Left colon (tissue), 2 donors: Measurements from ENCODE around the gene FAM234A. TPM values are rescaled to one million over a fixed set of nuclear protein-coding genes. Genes with fewer than 3 reads are reported as not detected.

Experiments used
- ATAC-seq: fragments of 200-7000 bp; cut with Tn5 transposase; one replicate; pipeline ENCODE4 v1.9.1; 2020; ENCODE audit warnings: mild to moderate bottlenecking, moderate library complexity
- DNase-seq, 2 donors: peaks; one replicate each; pipeline ENCODE4 v3.0.0-alpha.2; 2020
- intact Hi-C, 2 donors: fragments of 100-400 bp; cut with DNase I in 1 of 2; cut with micrococcal nuclease in 1 of 2; formaldehyde crosslinking; loops; one replicate each; pipeline versions ENCODE4 v1.11.2 to v1.14.0; 2022; cut with DNase I, micrococcal nuclease
- total RNA-seq, 2 donors: library from RNA; stranded (reverse); fragmentation: NEBNext Ultra II Directional; extraction: Animal tissue kit (Norgen Biotek cat#: 25700); gene quantifications; one replicate each; pipeline ENCODE4 v1.2.1, GENCODE V29; 2021
- donor health status: DM: no; HTN: no; CAD: no.
- donor health status: DM: yes; HTN: yes; CAD: no.

Gene FAM234A
- total RNA-seq, 2 donors from 2014 or later: 100 to 135 TPM

DNA sequence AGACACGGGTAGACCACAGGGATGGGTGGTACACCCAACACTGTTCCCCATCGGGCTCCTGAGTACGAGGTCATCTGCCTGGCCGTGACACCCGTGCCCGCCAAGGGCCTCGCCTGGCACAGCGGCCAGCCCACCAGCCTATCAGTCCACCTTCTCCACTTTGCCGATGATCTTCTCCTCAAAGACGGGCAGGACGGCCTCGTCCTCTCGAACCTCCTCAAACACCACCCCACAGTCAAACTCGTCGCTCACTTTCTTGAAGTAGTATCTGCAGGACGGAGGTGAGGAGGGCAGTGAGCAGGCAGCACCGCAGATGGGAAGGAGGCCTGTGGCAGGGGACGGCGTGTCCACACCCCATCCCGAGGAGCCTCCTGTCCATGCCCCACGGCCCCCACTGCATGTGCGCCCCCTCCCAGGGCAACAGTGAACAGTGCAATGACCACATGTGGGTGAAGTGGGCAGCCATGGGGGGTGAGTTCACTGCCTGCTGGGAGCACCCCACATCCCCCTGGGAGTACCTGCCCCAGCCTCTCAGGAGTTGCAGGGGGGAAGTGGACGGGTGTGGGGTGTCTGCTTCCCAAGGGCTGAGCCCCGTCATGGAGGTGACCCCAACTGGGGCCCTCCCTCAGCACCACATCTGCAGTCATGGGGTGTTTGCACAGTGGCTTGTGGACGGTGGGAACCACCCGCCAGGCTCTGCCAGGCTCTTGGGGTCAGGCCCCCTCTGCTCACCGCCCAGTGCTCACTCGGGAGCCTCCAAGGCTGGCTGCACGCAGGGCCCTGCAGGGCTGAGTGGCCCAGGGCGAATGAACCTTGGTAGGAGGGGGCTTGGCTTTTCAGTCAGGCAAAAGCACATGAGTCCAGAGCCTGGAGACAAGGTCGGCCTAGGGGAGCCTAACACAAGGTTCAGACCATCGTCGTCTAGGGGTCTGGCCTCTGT lies 53.6 kb downstream of the FAM234A start:
- DNase-seq (no peak), ATAC-seq (no peak)
- intact Hi-C loops: no loop called here

DNA sequence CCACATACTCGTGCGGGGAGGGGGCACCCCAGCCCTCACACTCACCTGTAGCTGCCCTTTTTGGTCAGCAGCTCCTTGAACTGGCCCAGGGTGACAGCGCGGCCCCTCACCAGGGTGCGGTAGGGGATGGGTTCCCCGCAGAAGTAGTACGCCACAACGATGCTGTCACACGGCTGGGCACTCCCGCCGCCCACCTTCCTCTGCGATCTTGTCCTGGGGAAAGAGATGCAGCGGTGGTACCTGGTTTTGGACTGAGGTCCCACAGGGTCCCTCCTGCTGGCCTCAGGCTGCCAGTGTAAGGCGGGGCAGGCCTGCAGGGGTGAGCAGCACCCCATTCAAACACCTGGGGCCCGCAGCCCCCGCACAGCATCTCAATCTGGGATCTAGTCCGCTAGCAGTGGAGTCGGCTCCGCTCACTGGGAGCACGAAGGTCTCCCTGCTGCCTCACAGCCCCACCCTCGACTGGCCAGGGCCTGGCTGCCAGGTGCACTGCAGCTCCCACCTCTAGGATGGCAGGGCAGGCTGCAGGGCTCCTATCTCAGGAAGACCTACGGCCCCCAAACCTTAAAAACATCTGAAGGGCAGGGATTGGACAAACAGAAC lies 54.9 kb downstream of the FAM234A start:
- DNase-seq (no peak), ATAC-seq (no peak)
- intact Hi-C loops: no loop called here

DNA sequence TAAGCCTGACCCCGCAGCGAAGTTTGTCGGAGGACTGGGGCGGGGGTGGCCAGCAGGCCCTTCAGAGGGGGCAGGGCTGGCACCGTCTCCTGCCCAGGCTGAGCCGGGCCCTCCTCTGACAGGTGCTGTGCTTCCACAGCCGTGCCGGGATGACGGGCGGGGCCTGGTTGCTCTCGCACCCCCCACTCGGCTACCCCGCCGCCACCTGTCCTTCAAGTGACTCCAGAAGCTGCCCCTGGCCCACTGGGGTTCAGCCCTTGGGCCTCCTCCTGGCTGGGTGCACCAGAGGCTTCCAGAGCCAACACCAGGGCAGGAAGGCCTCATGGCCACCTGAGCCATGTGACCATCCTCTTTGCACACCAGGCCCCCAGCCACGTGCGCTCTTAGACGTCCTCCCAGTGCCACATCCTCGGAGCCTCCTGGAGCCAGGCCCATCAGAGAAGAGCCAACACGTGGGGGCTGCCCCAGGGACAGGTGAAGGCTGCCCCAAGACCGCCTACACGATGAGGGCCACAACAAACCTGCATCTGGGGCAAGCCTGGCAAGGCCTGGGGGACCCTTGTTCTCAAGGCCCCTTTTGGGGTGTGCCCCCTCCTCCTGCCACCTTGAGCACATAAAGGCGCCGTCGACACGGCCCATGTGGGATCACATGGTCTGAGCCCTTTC lies 55.5 kb downstream of the FAM234A start:
- intact Hi-C loops: no loop called here
- no peak for DNase-seq
- ATAC-seq: no peak

DNA sequence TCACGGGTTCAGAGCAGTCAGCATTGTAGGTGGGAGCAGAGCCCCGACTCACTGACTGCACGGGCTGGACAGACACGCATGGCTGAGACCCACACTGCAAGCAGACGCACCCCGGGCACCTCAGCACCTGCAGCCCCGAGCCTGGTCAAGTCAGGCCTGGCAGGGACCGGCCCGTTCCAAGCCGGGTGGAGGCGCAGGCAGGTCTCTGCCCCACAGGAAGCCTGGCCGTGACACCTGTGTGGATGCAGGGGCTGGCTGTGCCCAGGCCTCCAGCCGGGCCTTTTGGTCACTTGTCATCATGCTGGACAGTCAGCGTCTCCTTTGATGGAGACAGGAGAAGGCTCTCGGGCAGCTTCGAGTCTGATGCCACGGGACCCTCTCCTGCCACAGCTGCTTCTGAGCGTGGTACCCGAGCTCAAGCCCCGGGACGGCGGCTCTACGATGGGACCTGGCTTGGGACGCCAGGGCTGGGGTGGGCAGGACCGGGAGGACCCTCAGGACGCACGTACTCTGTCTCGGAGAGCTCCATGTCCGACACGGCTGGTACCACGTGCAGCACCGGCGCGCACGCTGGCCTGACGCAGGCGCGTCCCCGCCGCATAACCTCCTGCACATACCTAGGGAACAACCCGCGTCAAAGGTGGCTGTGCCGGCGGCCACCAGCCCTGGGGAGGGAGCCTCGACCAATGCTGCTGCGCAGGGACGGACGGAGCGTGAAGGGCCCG lies 56.2 kb downstream of the FAM234A start:
- no peak for DNase-seq
- intact Hi-C loops: no loop called here
- no peak for ATAC-seq

DNA sequence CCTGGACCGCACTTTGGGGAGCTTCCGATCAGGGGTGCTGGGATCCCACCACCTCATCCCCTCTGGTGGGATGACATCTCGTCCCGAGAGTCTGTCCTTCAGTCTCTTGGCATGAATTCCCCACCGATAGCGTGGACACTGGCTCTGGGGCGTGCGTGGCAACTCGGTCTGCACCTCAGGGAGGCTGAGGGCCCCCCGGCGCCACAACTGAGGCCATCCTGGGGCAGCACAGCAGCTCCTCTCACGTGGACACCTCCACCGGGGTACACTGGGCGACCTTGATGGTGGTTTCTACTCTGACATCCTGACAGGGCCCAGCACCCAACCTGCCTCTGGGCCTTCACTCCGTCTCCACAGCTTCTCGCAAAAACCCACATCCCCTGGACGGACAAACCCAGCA lies 56.9 kb downstream of the FAM234A start:
- no peak for DNase-seq
- intact Hi-C loops: no loop called here
- ATAC-seq: no peak

DNA sequence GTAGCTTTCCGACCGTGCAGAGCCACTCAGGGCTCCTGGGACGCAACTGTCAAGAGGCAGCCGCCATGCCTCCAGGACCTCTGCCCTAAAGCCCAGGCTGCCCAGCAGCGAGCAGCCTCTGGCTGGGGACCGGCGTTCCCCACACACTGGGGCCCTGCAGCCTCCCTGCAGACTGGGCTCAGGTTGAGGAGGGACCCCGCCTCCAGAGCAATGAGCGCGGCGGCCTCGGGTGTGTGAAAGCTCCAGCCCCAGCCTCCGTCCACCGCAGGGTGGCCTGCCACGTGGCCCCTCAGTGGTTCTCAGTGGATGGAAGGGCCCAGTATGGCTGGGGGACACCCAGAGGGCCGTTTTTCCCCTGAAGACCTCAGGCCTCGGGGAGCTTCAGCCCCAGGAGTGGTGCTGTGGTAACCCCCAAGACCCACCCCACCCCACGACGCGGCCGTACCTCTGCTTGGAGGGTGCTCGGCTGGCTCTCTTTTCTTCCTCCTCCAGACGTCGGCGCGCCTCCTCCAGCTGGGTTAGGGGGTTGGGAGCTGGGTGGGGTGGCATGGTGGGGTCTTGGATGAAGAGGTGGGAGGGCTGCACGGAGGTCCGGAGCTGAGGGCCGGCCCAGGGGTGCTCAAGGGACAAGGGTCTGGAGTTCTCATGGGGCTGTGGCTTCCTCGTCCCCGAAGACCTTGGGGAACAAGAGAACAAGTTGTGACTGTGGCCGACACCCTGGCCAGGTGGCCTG lies 58.6 kb downstream of the FAM234A start:
- ATAC-seq: no peak
- intact Hi-C loops: no loop called here
- no peak for DNase-seq

DNA sequence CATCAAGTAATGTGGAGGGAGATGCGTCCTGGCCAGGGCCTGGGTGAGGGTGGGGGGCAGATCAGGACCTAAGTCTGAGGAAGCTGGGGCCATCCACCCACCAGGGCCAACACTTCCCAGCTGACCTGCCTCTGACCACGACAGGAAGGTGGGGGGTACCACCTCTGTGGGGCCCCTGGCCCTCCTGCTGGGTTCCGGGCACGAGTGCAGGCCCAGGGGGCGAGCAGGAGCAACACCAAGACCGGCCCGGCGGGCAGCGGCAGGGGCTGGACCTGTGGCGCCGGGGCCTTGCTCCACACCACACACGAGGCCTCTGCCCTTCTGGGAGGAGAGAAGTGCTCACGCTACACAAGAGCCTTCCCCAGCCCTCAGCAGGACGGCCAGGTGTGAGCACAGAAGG lies 61.7 kb downstream of the FAM234A start:
- ATAC-seq (no peak), DNase-seq (no peak)
- intact Hi-C loops: no loop called here

DNA sequence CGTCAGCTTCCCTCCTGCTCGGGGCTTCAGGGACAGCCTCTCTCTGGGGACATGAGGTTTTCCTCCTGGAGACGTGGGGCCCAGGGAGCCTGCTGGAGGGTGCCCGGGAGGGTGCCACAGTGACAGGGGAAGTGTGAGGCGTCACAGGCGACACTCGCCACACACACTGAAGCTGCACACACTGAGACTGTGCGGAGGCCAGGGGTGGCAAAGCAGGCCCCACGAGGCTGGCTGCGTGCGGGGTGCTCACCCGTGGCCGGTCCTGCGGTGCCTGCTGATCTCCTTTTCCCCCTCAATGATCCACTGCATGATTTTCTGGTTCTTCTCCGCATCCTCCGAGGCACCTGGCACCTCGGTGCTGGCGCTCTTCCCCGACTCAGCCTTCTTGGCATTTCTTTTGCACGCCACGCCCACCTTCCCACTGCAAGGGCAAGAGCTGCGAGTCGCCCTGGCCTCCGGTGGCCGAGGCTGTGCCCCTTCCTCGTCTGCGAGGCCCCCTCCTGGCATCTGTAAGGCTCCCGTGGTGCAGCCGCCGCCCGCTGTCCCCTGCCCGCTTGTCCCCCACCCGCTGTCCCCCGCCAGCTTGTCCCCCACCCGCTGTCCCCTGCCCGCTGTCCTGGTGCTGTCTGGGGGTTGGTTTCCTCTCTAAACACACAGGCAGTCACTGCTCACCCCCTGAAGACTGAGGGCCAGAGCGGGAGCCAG lies 62.3 kb downstream of the FAM234A start:
- ATAC-seq: no peak

DNA sequence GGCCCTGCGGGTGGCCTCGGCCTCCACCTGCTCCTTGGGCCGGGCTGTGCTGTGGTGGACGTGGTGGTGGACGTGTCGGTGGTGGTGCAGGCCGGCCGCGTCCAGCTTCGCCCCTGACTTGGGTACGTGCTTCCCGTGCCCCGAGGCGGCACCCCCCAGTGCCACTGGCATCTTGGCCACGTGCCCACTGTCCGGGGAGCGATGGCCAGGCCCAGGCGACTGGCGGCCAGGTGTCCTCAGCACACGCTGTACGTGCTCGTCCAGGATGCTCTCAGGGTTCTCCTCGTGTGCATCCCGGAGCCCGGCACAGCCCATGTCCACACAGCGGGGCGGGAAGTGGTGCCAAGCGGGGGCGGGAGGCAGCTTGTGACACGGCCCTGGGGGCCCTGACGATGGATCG lies 63.2 kb downstream of the FAM234A start:
- ATAC-seq: peak; percentile 12
- DNase-seq: no peak
- intact Hi-C loops: no loop called here

More for the DNA sequence above, 62.3 kb downstream of the FAM234A start:
- intact Hi-C loops: no loop called here
- DNase-seq: no peak

DNA sequence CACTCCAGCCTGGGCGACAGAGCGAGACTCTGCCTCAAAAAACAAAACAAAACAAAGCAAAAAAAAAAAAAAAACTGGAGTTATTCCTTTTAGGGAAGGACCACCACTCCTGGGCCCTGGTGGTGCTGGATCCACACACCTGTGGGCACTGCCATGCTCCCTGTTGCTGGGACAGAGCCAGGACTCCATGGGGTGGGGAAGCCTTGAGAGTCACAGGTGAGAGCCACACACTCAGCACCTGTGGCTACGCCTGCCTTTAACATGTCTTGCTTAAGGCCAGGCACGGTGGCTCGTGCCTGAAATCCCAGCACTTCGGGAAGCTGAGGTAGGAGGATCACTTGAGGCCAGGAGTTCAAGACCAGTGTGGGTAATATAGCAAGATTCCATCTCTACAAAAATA lies 66.6 kb downstream of the FAM234A start:
- DNase-seq: no peak
- intact Hi-C loops: no loop called here
- ATAC-seq: no peak

DNA sequence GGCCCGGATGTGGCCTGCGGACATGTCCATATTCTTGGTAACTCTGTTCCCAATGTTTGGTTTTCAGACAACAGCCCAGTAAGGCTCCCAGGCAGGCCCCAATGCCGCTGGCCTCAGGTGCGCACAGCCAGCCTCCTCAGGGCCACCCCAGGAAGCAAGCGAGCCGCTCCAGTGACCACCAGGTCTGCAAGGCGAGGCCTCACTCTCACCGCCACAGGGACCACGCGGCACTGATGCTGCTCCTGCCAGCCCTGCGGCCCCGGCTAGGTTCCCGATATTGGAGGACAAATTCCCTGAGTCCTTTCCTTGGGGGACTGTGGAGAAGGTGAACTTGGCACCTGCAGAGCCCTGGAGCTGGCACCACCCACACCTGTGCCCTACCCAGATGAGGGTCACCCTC lies 67.3 kb downstream of the FAM234A start:
- no peak for DNase-seq
- intact Hi-C loops: no loop called here
- no peak for ATAC-seq

DNA sequence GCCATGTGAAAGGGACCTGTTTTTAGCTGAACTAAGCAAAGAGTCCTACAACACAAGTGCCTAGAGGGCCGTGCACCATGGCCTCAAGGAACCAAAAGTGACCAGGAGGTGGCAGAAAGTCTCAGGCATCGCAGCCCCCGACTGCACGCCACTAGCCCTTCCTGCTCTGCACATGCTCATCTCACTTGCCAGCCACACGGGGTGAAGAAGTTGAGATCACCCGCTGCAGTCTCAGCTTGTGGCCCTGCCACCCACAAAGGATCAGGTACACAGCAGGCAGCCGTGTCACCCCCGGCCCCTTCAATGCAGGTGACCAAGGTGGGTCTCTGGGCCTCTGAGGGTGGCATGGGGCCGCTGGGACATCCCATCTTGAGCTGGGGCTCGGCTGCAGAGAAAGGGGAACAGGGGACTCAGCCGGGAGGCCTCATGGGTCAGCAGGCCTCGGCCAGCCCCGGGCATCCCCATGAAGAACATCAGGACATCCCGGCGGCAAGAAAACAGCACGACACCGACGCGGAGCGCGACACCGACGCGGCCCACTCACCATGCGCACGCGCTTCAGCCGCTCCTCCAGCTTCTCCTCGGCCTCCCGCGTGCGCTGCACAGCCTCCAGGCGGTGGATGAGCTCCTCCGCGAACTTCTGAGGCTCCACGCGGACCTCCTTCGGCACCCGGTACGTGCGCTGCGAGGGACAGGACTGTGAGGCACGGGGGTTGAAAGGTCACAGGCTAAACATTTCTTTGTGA lies 69.3 kb downstream of the FAM234A start:
- intact Hi-C loops: no loop called here
- DNase-seq (peak in 1 of 2 donors; percentile 34), ATAC-seq (peak; percentile 69)

DNA sequence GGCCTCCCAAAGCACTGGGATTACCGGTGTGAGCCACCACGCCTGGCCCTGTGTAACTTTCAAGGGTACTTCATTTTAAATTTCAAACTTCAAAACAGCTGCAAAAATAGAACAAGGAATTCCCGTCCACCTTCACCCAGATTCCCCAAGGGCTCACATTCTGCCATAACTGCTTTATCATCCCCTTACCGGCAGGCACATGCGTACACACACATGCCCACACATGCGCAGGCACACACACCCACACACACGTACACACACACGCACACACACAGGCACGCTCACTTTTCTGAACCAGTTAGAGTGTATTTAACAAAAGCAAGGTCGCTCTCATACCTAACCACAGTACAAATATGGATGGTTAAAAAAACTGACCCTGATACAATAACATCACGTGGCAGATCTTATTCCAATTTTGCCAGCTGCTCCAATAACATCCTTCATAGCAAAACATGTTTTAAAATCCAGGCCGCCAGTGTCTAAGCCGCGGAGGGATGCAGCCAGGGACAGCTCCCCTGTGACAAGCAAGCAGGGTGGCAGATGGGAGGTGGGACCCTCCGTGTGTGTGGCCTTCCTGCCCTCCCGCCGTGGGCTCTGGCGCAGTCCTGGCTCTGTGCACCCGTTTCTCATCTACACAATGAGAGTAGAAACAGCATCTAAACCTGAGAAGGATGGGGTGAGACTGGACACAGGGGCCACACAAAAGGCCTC lies 71.5 kb downstream of the FAM234A start:
- ATAC-seq (no peak), DNase-seq (no peak)
- intact Hi-C loops: no loop called here

DNA sequence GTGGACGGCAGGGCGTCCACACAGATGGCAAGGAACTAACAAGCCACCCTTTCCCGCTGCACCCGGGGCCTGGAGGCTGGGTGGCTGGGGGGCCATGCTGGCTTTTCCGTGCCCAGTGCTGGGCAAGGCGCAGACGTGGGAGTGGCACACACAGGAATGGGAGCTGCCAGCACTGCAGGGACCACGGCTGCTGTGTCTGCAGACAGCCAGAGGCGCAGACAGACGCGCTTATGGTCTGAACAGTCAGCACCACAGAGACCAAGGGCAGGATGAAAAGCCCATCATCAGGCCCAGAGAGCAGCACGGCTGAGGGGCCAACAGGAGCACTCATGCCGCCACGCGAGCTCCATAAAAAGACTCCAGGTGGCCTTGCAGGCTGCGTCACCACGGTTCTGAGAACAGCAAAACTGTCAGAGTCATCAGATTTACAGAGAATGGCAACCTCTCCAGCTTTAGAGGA lies 72.3 kb downstream of the FAM234A start:
- DNase-seq (no peak), ATAC-seq (no peak)
- intact Hi-C loops: no loop called here

DNA sequence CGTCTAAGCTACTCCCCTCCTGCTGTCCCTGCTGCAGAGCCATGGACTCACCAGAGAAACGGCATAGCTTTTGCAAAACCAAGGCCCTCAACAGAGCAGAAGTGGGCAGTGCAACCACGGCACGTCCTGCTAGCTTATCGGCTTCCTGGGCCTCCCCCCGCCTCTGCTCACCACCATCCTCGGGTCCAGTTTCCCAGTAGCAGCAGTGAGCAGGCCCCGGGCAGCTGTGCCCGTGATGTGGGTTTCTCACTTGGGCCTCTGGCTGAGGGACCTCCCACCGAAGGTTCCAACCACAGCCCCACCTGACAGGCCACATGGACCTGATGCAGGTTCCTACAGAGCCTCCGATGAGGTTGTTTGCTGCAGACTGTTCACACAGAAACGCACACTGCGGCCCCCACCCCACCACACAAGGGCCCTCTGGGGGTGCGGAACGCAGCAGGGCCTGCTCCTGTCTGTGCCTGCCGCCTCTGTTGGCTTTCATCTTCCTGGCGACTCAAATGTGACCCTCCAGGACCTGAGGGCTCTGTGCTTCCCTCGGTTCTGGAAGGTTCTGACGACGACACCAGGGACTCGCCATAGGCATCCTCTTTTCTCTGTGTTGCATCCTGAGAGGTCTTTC lies 73.2 kb downstream of the FAM234A start:
- intact Hi-C loops: no loop called here
- DNase-seq: no peak
- peak; percentile 8 for ATAC-seq

DNA sequence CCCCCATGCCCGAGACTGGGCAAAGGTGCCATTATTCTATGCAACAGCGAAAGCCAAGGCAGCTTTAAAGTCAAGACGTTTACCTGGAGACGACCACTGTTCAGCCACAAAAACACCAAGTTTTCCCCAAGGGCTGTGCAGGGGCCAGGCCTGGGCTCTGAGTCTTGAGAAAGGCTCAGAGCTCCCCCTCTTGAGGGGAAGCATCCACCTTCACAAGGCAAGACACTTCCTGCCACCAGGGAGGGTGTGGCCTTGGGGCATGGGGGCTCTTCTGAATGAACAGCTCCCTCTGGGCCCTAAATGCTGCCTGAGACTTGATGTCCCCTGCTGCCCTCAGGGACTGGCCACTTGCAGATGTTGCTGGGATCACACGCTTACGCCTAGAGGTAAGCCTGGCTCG lies 74.9 kb downstream of the FAM234A start:
- ATAC-seq (no peak), DNase-seq (no peak)
- intact Hi-C loops: no loop called here
